MM.1S (cell line): ENCODE results near the gene TMEM204.

Experiments
- DNase-seq: peaks from one replicate; pipeline ENCODE4 v3.0.0-alpha.2; 2015
- H2AFZ ChIP-seq: fragments of 300-600 bp; sonication (generic); 2 replicates; pipeline ENCODE4 v1.6.0; 2016; ENCODE audit warnings: antibody characterized with exemption, low read length
- H3F3A ChIP-seq: fragments of 300-600 bp; sonication (generic); 2 replicates; pipeline ENCODE4 v1.6.1; 2016; ENCODE audit warnings: mild to moderate bottlenecking, antibody characterized with exemption, low read length, moderate library complexity, mixed read lengths; ENCODE audit not compliant: insufficient read depth
- H3K27ac ChIP-seq: fragments of 300-600 bp; sonication (generic); 2 replicates; pipeline ENCODE4 v1.5.1; 2016; ENCODE audit warnings: mild to moderate bottlenecking, low read length
- H3K27me3 ChIP-seq: fragments of 300-600 bp; sonication (generic); replicated peaks from 2 replicates; pipeline ENCODE4 v1.6.0; 2016; ENCODE audit warnings: low read length; ENCODE audit not compliant: insufficient read depth
- H3K36me3 ChIP-seq: fragments of 300-600 bp; sonication (generic); replicated peaks from 2 replicates; pipeline ENCODE4 v1.6.1; 2016; ENCODE audit warnings: mild to moderate bottlenecking, low read length, mixed read lengths; ENCODE audit not compliant: insufficient read depth
- H3K4me1 ChIP-seq: fragments of 300-600 bp; sonication (generic); 2 replicates; pipeline ENCODE4 v1.6.1; 2016; ENCODE audit warnings: low read length, mixed read lengths
- H3K4me2 ChIP-seq: fragments of 300-600 bp; sonication (generic); 2 replicates; pipeline ENCODE4 v1.6.0; 2016; ENCODE audit warnings: low read depth, low read length
- H3K4me3 ChIP-seq: fragments of 300-600 bp; sonication (generic); 2 replicates; pipeline ENCODE4 v1.5.1; 2016; ENCODE audit warnings: low read length, mixed read lengths
- H3K79me2 ChIP-seq: fragments of 300-600 bp; sonication (generic); 2 replicates; pipeline ENCODE4 v1.6.1; 2016; ENCODE audit warnings: mixed run types, low read length, mixed read lengths
- H3K9ac ChIP-seq: fragments of 300-600 bp; sonication (generic); 2 replicates; pipeline ENCODE4 v1.6.1; 2016; ENCODE audit warnings: low read length, mixed read lengths
- H3K9me2 ChIP-seq: fragments of 300-600 bp; sonication (generic); replicated peaks from 2 replicates; pipeline ENCODE4 v1.6.1; 2016; ENCODE audit warnings: mild to moderate bottlenecking, low read length, mixed read lengths; ENCODE audit not compliant: insufficient read depth
- H3K9me3 ChIP-seq: fragments of 300-600 bp; sonication (generic); replicated peaks from 2 replicates; pipeline ENCODE4 v1.6.1; 2016; ENCODE audit warnings: mild to moderate bottlenecking, low read length, mixed read lengths; ENCODE audit not compliant: insufficient read depth
- H4K20me1 ChIP-seq: fragments of 300-600 bp; sonication (generic); 2 replicates; pipeline ENCODE4 v1.6.1; 2016; ENCODE audit warnings: mild to moderate bottlenecking, low read length, moderate library complexity, mixed read lengths; ENCODE audit not compliant: insufficient read depth
- CTCF ChIP-seq: fragments of 300-600 bp; sonication (generic); IDR thresholded peaks from 2 replicates; pipeline ENCODE4 v1.5.1; 2016; ENCODE audit warnings: antibody characterized with exemption, low read length, mixed read lengths
- EZH2 ChIP-seq: fragments of 300-600 bp; sonication (generic); optimal IDR thresholded peaks from 2 replicates; pipeline ENCODE3; 2017; ENCODE audit warnings: low read depth, mild to moderate bottlenecking, antibody characterized with exemption, low read length, mixed read lengths
- EZH2phosphoT487 ChIP-seq: fragments of 300-600 bp; sonication (generic); IDR thresholded peaks from 2 replicates; pipeline ENCODE4 v1.6.1; 2018; ENCODE audit warnings: antibody characterized with exemption, low read length

TMEM204 gene

GRCh38 chr16:1509307-1510221 is 23.9 kb upstream of the TMEM204 start:
- H3K9ac ChIP-seq: no peak overlapping the region

GRCh38 chr16:1510272-1510671 is 23.2 kb upstream of the TMEM204 start:
- Histone ChIP-seq H3K79me2 (no peaks in the 10 kb centered on the region), H2AFZ (no peak overlapping the region), H4K20me1 (no peaks in the 10 kb centered on the region), H3K27me3 (no peaks in the 10 kb centered on the region), H3F3A (no peaks in the 10 kb centered on the region), H3K4me1 (no peaks in the 10 kb centered on the region), H3K9me3 (no peaks in the 10 kb centered on the region), H3K4me3 (no peak overlapping the region), H3K4me2 (no peak overlapping the region), H3K9ac (no peak overlapping the region), H3K9me2 (no peaks in the 10 kb centered on the region), H3K27ac (no peak overlapping the region), H3K36me3 (no peaks in the 10 kb centered on the region)
- DNase-seq: no peak
- TF ChIP-seq CTCF: no peak
- TF ChIP-seq EZH2phosphoT487: no peak
- no peak for TF ChIP-seq EZH2

More at GRCh38 chr16:1509307-1510221, 23.9 kb upstream of the TMEM204 start:
- H3K4me1 ChIP-seq: no peaks in the 10 kb centered on the region
- no peak overlapping the region for H2AFZ ChIP-seq
- DNase-seq: no peak
- no peaks in the 10 kb centered on the region for H3F3A ChIP-seq
- H4K20me1 ChIP-seq: no peaks in the 10 kb centered on the region
- H3K9me3 ChIP-seq: no peaks in the 10 kb centered on the region
- no peaks in the 10 kb centered on the region for H3K27me3 ChIP-seq
- H3K4me2 ChIP-seq: no peak overlapping the region
- no peaks in the 10 kb centered on the region for H3K79me2 ChIP-seq
- no peak overlapping the region for H3K27ac ChIP-seq
- H3K36me3 ChIP-seq: no peaks in the 10 kb centered on the region
- TF ChIP-seq EZH2 (no peak), EZH2phosphoT487 (no peak), CTCF (no peak)
- H3K9me2 ChIP-seq: no peaks in the 10 kb centered on the region
- H3K4me3 ChIP-seq: no peak overlapping the region

DNA sequence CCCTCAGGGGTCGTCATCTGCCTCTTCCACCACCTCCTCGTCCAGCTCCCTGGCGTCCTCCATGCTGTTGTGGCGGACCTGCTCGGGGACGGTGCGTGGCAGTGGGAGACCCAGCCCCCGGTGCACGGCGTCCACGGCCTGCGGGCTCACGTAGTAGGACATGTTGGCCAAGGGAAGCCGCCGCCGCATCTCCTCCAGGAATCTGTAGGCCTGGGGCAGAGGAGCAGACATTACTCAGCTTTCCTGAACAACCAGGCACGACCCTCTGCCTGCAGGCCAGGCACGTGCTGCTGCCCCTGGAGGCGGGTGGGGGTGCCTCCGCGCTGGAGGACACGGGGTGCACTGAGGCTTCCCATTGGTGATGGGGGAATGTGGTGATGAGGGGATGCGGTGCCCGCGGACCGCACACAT is 22.5 kb upstream of the TMEM204 start:
- DNase-seq: no peak
- H3K36me3 ChIP-seq: no peaks in the 10 kb centered on the region
- no peak overlapping the region for H2AFZ ChIP-seq
- no peak overlapping the region for H3K4me2 ChIP-seq
- no peak overlapping the region for H3K4me3 ChIP-seq
- no peaks in the 10 kb centered on the region for H3K79me2 ChIP-seq
- no peaks in the 10 kb centered on the region for H3K27me3 ChIP-seq
- no peak overlapping the region for H3K27ac ChIP-seq
- no peaks in the 10 kb centered on the region for H4K20me1 ChIP-seq
- no peak for TF ChIP-seq CTCF
- no peaks in the 10 kb centered on the region for H3F3A ChIP-seq
- H3K9me2 ChIP-seq: no peaks in the 10 kb centered on the region
- H3K9me3 ChIP-seq: no peaks in the 10 kb centered on the region
- no peak overlapping the region for H3K9ac ChIP-seq
- H3K4me1 ChIP-seq: no peaks in the 10 kb centered on the region
